IMR-90 (cell line): ENCODE data around the gene ERC2. TPM values are rescaled to one million over a fixed set of nuclear protein-coding genes. Genes with fewer than 3 reads are reported as not detected.
A peak's percentile ranks its signal among the peaks of the same experiment; 100 is the strongest.

Experiments used
- ATAC-seq: fragments of 200-7000 bp; cut with Tn5 transposase; 2 replicates; pipeline ENCODE4 v1.9.1; 2020; ENCODE audit warnings: low read depth, mild to moderate bottlenecking, moderate library complexity
- BruUV-seq: library from RNA; stranded (reverse); fragments of 400-500 nt; replicated peaks from 2 replicates; lab custom pipeline; 2021; lab: Mats Ljungman, UMichigan
- CTCF ChIA-PET: fragments of 300-600 bp; formaldehyde crosslinking; extraction: SDS; loops from one replicate; lab custom pipeline; 2021; ENCODE audit warnings: antibody characterized with exemption; lab: Yijun Ruan, JAX
- POLR2A ChIA-PET: fragments of 300-600 bp; sonication (Branson Sonifier 250); formaldehyde crosslinking; loops from one replicate; lab custom pipeline; 2022; ENCODE audit warnings: antibody characterized with exemption; ENCODE audit not compliant: unreplicated experiment; lab: Charles Lee
- DNase-seq: peaks from one replicate; pipeline ENCODE4 v3.0.0; 2013
- H2AFZ ChIP-seq: replicated peaks from 2 replicates; pipeline ENCODE3; 2013; ENCODE audit warnings: low read length, mild to moderate bottlenecking; ENCODE audit not compliant: poor library complexity
- H2AK5ac ChIP-seq: 2 replicates; pipeline ENCODE4 v1.6.1; 2013; ENCODE audit warnings: low read depth, low read length, inconsistent platforms
- H2AK9ac ChIP-seq: replicated peaks from 2 replicates; pipeline ENCODE3; 2013; ENCODE audit warnings: mild to moderate bottlenecking, low read depth, low read length, moderate library complexity; ENCODE audit not compliant: poor library complexity
- H2BK120ac ChIP-seq: 2 replicates; pipeline ENCODE4 v1.6.1; 2013; ENCODE audit warnings: low read depth, low read length, inconsistent platforms
- H2BK15ac ChIP-seq: 3 replicates; pipeline ENCODE4 v1.6.1; 2013; ENCODE audit warnings: low read depth, low read length, inconsistent platforms
- H2BK20ac ChIP-seq: 2 replicates; pipeline ENCODE4 v1.6.1; 2013; ENCODE audit warnings: low read depth, mild to moderate bottlenecking, inconsistent platforms, low read length, moderate library complexity
- H2BK5ac ChIP-seq: 2 replicates; pipeline ENCODE4 v1.6.1; 2013; ENCODE audit warnings: mild to moderate bottlenecking, low read depth, low read length, inconsistent platforms; ENCODE audit not compliant: poor library complexity, severe bottlenecking
- H3K14ac ChIP-seq: replicated peaks from 2 replicates; pipeline ENCODE4 v1.6.1; 2013; ENCODE audit warnings: low read depth, low read length, inconsistent platforms
- H3K18ac ChIP-seq: 2 replicates; pipeline ENCODE4 v1.6.1; 2013; ENCODE audit warnings: low read depth, low read length, control low read depth
- H3K23ac ChIP-seq: 2 replicates; pipeline ENCODE4 v1.6.1; 2013; ENCODE audit warnings: low read depth, low read length, inconsistent platforms
- H3K27ac ChIP-seq: 2 replicates; pipeline ENCODE4 v1.5.1; 2013; ENCODE audit warnings: mild to moderate bottlenecking, control low read depth, low read length; ENCODE audit not compliant: insufficient read depth
- H3K27me3 ChIP-seq: 2 replicates; pipeline ENCODE4 v1.6.1; 2013; ENCODE audit warnings: low read length; ENCODE audit not compliant: control insufficient read depth, insufficient read depth
- H3K36me3 ChIP-seq: 2 replicates; pipeline ENCODE4 v1.6.1; 2013; ENCODE audit warnings: low read length, mixed read lengths; ENCODE audit not compliant: control insufficient read depth, insufficient read depth
- H3K4ac ChIP-seq: 2 replicates; pipeline ENCODE4 v1.6.1; 2013; ENCODE audit warnings: low read depth, low read length, inconsistent platforms
- H3K4me1 ChIP-seq: 2 replicates; pipeline ENCODE4 v1.6.1; 2013; ENCODE audit warnings: low read length, mixed read lengths; ENCODE audit not compliant: control insufficient read depth, insufficient read depth
- H3K4me2 ChIP-seq: 2 replicates; pipeline ENCODE4 v1.6.1; 2013; ENCODE audit warnings: low read depth, mild to moderate bottlenecking, control low read depth, low read length, moderate library complexity
- H3K4me3 ChIP-seq: 2 replicates; pipeline ENCODE4 v1.5.1; 2013; ENCODE audit warnings: low read depth, mild to moderate bottlenecking, control low read depth, low read length, moderate library complexity; ENCODE audit not compliant: insufficient read depth
- H3K56ac ChIP-seq: 2 replicates; pipeline ENCODE4 v1.6.1; 2013; ENCODE audit warnings: low read length, inconsistent platforms; ENCODE audit not compliant: insufficient read depth; ENCODE audit errors: extremely low read depth
- H3K79me1 ChIP-seq, 2 experiments: 2 replicates each; pipeline ENCODE4 v1.6.1; 2013; ENCODE audit warnings: low read length in 2 of 2, inconsistent platforms in 1 of 2, low read depth in 1 of 2
- H3K9ac ChIP-seq: 2 replicates; pipeline ENCODE4 v1.6.1; 2013; ENCODE audit warnings: low read depth, low read length, control low read depth
- H3K9me1 ChIP-seq: 2 replicates; pipeline ENCODE4 v1.6.1; 2013; ENCODE audit warnings: low read length, inconsistent platforms; ENCODE audit not compliant: insufficient read depth
- H3K9me3 ChIP-seq: 2 replicates; pipeline ENCODE4 v1.6.1; 2013; ENCODE audit warnings: low read length; ENCODE audit not compliant: control insufficient read depth, insufficient read depth
- H4K20me1 ChIP-seq: 2 replicates; pipeline ENCODE4 v1.6.1; 2013; ENCODE audit warnings: low read length, inconsistent platforms; ENCODE audit not compliant: insufficient read depth
- H4K5ac ChIP-seq: 2 replicates; pipeline ENCODE4 v1.6.1; 2013; ENCODE audit warnings: mild to moderate bottlenecking, low read depth, low read length, control low read depth
- H4K8ac ChIP-seq, 2 experiments: 2 replicates each; pipeline ENCODE4 v1.6.1; 2013; ENCODE audit warnings: low read depth in 2 of 2, low read length in 2 of 2, control low read depth in 1 of 2, inconsistent platforms in 1 of 2
- H4K91ac ChIP-seq: 2 replicates; pipeline ENCODE4 v1.6.1; 2013; ENCODE audit warnings: low read depth, low read length, inconsistent platforms; ENCODE audit not compliant: insufficient read depth
- BHLHE40 ChIP-seq: fragments of 150-350 bp; IDR thresholded peaks from 2 replicates; pipeline ENCODE4 v1.6.1; 2016; ENCODE audit warnings: mild to moderate bottlenecking, low read depth, low read length
- CEBPB ChIP-seq: IDR thresholded peaks from 2 replicates; pipeline ENCODE4 v1.6.1; 2012; ENCODE audit warnings: low read depth, low read length, improper control_type of control experiment
- CHD1 ChIP-seq: IDR thresholded peaks from 2 replicates; pipeline ENCODE4 v1.6.1; 2012; ENCODE audit warnings: low read depth, low read length, improper control_type of control experiment
- CTCF ChIP-seq: conservative IDR thresholded peaks from 2 replicates; pipeline ENCODE4 v1.5.1; 2012; ENCODE audit warnings: mild to moderate bottlenecking, low read depth, low read length, improper control_type of control experiment
- ELK1 ChIP-seq: fragments of 150-350 bp; IDR thresholded peaks from 2 replicates; pipeline ENCODE4 v1.6.1; 2016; ENCODE audit warnings: low read depth, mild to moderate bottlenecking, low read length, moderate library complexity, borderline replicate concordance
- MAFK ChIP-seq: IDR thresholded peaks from 2 replicates; pipeline ENCODE4 v1.6.1; 2012; ENCODE audit warnings: low read depth, low read length, improper control_type of control experiment
- MAZ ChIP-seq: IDR thresholded peaks from 2 replicates; pipeline ENCODE4 v1.6.1; 2012; ENCODE audit warnings: low read depth, mild to moderate bottlenecking, low read length, improper control_type of control experiment, moderate library complexity, borderline replicate concordance
- MXI1 ChIP-seq: IDR thresholded peaks from 2 replicates; pipeline ENCODE4 v1.6.1; 2012; ENCODE audit warnings: low read depth, mild to moderate bottlenecking, low read length, moderate library complexity, borderline replicate concordance
- NFE2L2 ChIP-seq: fragments of 150-350 bp; IDR thresholded peaks from 2 replicates; pipeline ENCODE4 v1.6.1; 2016; ENCODE audit warnings: low read depth, mild to moderate bottlenecking, low read length
- POLR2A ChIP-seq: IDR thresholded peaks from 2 replicates; pipeline ENCODE4 v1.6.1; 2012; ENCODE audit warnings: mild to moderate bottlenecking, low read depth, low read length
- RAD21 ChIP-seq: IDR thresholded peaks from 2 replicates; pipeline ENCODE4 v1.6.1; 2012; ENCODE audit warnings: low read length, improper control_type of control experiment
- RCOR1 ChIP-seq: IDR thresholded peaks from 2 replicates; pipeline ENCODE4 v1.6.1; 2012; ENCODE audit warnings: mild to moderate bottlenecking, low read length, improper control_type of control experiment; ENCODE audit not compliant: insufficient replicate concordance
- RFX5 ChIP-seq: IDR thresholded peaks from 2 replicates; pipeline ENCODE4 v1.8.0; 2012; ENCODE audit warnings: low read depth, mild to moderate bottlenecking, low read length, moderate library complexity
- SMC3 ChIP-seq: fragments of 150-350 bp; IDR thresholded peaks from 2 replicates; pipeline ENCODE4 v1.6.1; 2016; ENCODE audit warnings: low read depth, mild to moderate bottlenecking, antibody characterized with exemption, low read length, moderate library complexity
- USF2 ChIP-seq: fragments of 150-350 bp; IDR thresholded peaks from 2 replicates; pipeline ENCODE4 v1.6.1; 2017; ENCODE audit warnings: mild to moderate bottlenecking, antibody characterized with exemption, low read length, low read depth
- WGBS, 2 experiments: methylation state at CpG; one replicate each; pipeline versions ENCODE4 v1.1.5 to v1.1.7; 2013; ENCODE audit warnings: missing lambda C conversion rate in 2 of 2; ENCODE audit not compliant: insufficient read length in 1 of 2; ENCODE audit errors: extremely low coverage in 2 of 2; 5-methylcytosine and 5-hydroxymethylcytosine counted together
- dilution Hi-C: fragments of 300-500 bp; cut with HindIII; formaldehyde crosslinking; loops from one replicate; pipeline ENCODE4 v1.14.3; 2018; ENCODE audit warnings: low sequenced_read_pairs; ENCODE audit not compliant: unreplicated experiment
- in situ Hi-C: fragments of 300-500 bp; cut with MboI; formaldehyde crosslinking; loops from 3 replicates; pipeline ENCODE4 v1.14.3; 2019; ENCODE audit warnings: low sequenced_read_pairs, inconsistent platforms, mixed read lengths
- intact Hi-C: fragments of 100-400 bp; cut with micrococcal nuclease; formaldehyde crosslinking; loops from 2 replicates; pipeline ENCODE4 v1.10.0; 2022
- polyA plus RNA-seq, 3 experiments: library from polyadenylated mRNA; depleted of rRNA; stranded (reverse); fragments of >200 nt; gene quantifications; 2 replicates each; pipeline ENCODE4 v1.2.3, GENCODE V29; 2012; ENCODE audit warnings: low replicate concordance in 1 of 3
- total RNA-seq: library from RNA; depleted of rRNA; stranded (reverse); fragments of >200 nt; gene quantifications from 2 replicates; pipeline ENCODE4 v1.2.3, GENCODE V29; 2012

Gene ERC2
- total and polyA plus RNA-seq, 2 of the 4 experiments (the other 2 are of a cell fraction): 0.17 to 0.18 TPM

GRCh38 chr3:55895897-55896566, 572.2 kb downstream of the ERC2 start:
- H3K9me1 ChIP-seq: peaks cover 8% of the 10 kb centered on the region
- H2BK120ac ChIP-seq: peak overlapping the region; percentile 9; the same call in 1 of the 2 replicates
- no peaks in the 10 kb centered on the region for H3K36me3 ChIP-seq
- intact Hi-C loops (loop anchor here (5.0 to 10.0 kb wide), 7 partner anchors 146 to 1469 kb away; no protein-coding TSS in a partner anchor), dilution Hi-C loops (no loop called here), in situ Hi-C loops (loop anchor here (10.0 kb wide), 2 partner anchors 411 to 1051 kb away; partner anchors contain the start of gene WNT5A)
- H3K27ac ChIP-seq: no peak overlapping the region
- peak overlapping the region; percentile 67; the same call in 1 of the 2 replicates for H2AK5ac ChIP-seq
- ChIA-PET POLR2A (no interaction called here), CTCF (no interaction called here)
- no peak overlapping the region for H4K5ac ChIP-seq
- no peak overlapping the region for H4K8ac ChIP-seq
- H3K9ac ChIP-seq: no peak overlapping the region
- H2AK9ac ChIP-seq: no peak overlapping the region
- no TSS peak for BruUV-seq
- peaks cover 4% of the 10 kb centered on the region; the same call in 1 of the 2 replicates for H3K27me3 ChIP-seq
- peaks cover 6% of the 10 kb centered on the region for H3K4me1 ChIP-seq
- no peak for ATAC-seq
- H3K4me2 ChIP-seq: no peak overlapping the region
- H3K56ac ChIP-seq: no peak overlapping the region
- peak overlapping the region; percentile 50 for H2BK20ac ChIP-seq
- H3K79me1 ChIP-seq: no peaks in the 10 kb centered on the region
- no peaks in the 10 kb centered on the region for H3K9me3 ChIP-seq
- H3K4ac ChIP-seq: peak overlapping the region; percentile 24; the same call in 1 of the 2 replicates
- H3K18ac ChIP-seq: no peak overlapping the region
- no peaks in the 10 kb centered on the region for H4K20me1 ChIP-seq
- no peak overlapping the region for H2BK5ac ChIP-seq
- H3K23ac ChIP-seq: no peak overlapping the region
- 100% methylated on average over 2 of the region's 5 CpGs; no CpG with 5 or more reads in 1 of the 2 experiments for WGBS, 2 experiments
- no peak overlapping the region for H3K4me3 ChIP-seq
- H3K14ac ChIP-seq: no peak overlapping the region
- no peak overlapping the region for H2AFZ ChIP-seq
- H4K91ac ChIP-seq: peak overlapping the region; percentile 41; the same call in 1 of the 2 replicates
- H2BK15ac ChIP-seq: peak overlapping the region; percentile 64; the same call in 1 of the 3 replicates
- no peak for DNase-seq
- TF ChIP-seq CEBPB (no peak), MAZ (no peak), ELK1 (no peak), RCOR1 (no peak), RAD21 (no peak), CTCF (no peak), RFX5 (no peak), SMC3 (no peak), BHLHE40 (no peak), MAFK (no peak), CHD1 (no peak), USF2 (no peak), NFE2L2 (no peak), POLR2A (no peak), MXI1 (no peak)
